SK-N-SH (cell line): ENCODE results near the gene DHRS7C.

Experiments used
- CTCF ChIP-seq: fragments of 200-600 bp; sonication (generic); IDR thresholded peaks from 2 replicates; pipeline ENCODE4 v1.6.1; 2017; ENCODE audit warnings: antibody characterized with exemption, mild to moderate bottlenecking, moderate library complexity
- EP300 ChIP-seq, 2 experiments: IDR thresholded peaks; 2 replicates each; pipeline versions ENCODE4 v1.4.0 to v1.6.1; 2012; ENCODE audit warnings: borderline replicate concordance in 1 of 2, low read depth in 1 of 2, low read length in 1 of 2
- EZH2phosphoT487 ChIP-seq: fragments of 200-600 bp; sonication (generic); IDR thresholded peaks from 2 replicates; pipeline ENCODE4 v1.6.1; 2017; ENCODE audit warnings: low read depth, mixed run types, mild to moderate bottlenecking, antibody characterized with exemption, moderate library complexity, borderline replicate concordance
- MXI1 ChIP-seq: IDR thresholded peaks from 2 replicates; pipeline ENCODE4 v1.6.1; 2012; ENCODE audit warnings: mild to moderate bottlenecking, low read depth, low read length, improper control_type of control experiment
- RFX5 ChIP-seq: IDR thresholded peaks from 2 replicates; pipeline ENCODE4 v1.6.1; 2012; ENCODE audit warnings: mild to moderate bottlenecking, improper control_type of control experiment, low read length
- SIN3A ChIP-seq: IDR thresholded peaks from 2 replicates; pipeline ENCODE4 v1.6.1; 2012; ENCODE audit warnings: low read depth, mild to moderate bottlenecking, low read length, moderate library complexity, borderline replicate concordance
- SMC3 ChIP-seq: IDR thresholded peaks from 2 replicates; pipeline ENCODE4 v1.6.1; 2012; ENCODE audit warnings: low read depth, low read length, improper control_type of control experiment
- TAF1 ChIP-seq: IDR thresholded peaks from 2 replicates; pipeline ENCODE4 v1.6.1; 2012; ENCODE audit warnings: low read depth, mild to moderate bottlenecking, low read length, moderate library complexity, borderline replicate concordance

DNA sequence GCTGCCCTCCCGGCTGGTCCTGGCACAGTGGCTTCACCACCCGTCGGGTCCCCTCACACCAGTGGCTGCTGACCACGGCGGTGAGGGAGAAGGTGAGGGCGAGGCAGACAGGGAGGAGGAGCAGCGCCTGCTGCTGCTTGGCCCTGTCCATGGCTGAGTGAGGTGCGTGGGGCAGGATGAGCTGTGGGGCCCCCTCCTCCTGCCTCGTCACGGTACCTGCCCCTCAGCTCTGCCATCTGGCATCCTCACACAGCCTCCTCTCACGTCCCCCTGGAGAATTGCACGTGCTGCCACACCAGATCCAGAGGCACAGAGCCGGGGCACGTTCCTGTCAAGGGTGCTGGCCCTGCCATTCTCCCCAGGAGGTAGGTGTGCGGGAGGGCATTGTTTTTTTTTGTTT lies 30.5 kb upstream of the DHRS7C start, which contains the start of gene GSG1L2:
- TF ChIP-seq CTCF: no peak
- TF ChIP-seq MXI1: no peak
- no peak for TF ChIP-seq TAF1
- no peak for TF ChIP-seq EZH2phosphoT487
- no peak for TF ChIP-seq SIN3A
- no peak for TF ChIP-seq SMC3
- TF ChIP-seq EP300 (IDR thresholded peaks at IDR 0.05; ENCODE audit: borderline replicate concordance in 1 of 2, low read depth in 1 of 2, low read length in 1 of 2): no peak
- no peak for TF ChIP-seq RFX5
